Kidney epithelial cell (primary cell): ENCODE results near the gene BRF1. TPM values are rescaled to one million over a fixed set of nuclear protein-coding genes. Genes with fewer than 3 reads are reported as not detected.

Experiments used
- DNase-seq: peaks from one replicate; pipeline ENCODE4 v3.0.0-alpha.2; 2010; ENCODE audit warnings: low read depth
- H3K27me3 ChIP-seq: 2 replicates; pipeline ENCODE4 v1.6.0; 2011; ENCODE audit warnings: low read length; ENCODE audit not compliant: control insufficient read depth, insufficient read depth
- H3K36me3 ChIP-seq: 2 replicates; pipeline ENCODE4 v1.5.1; 2011; ENCODE audit warnings: low read length; ENCODE audit not compliant: control insufficient read depth, insufficient read depth
- H3K4me3 ChIP-seq: 2 replicates; pipeline ENCODE4 v1.5.1; 2011; ENCODE audit warnings: low read depth, mild to moderate bottlenecking, control low read depth, low read length
- CTCF ChIP-seq: IDR thresholded peaks from 2 replicates; pipeline ENCODE4 v1.5.1; 2011; ENCODE audit warnings: mild to moderate bottlenecking, moderate library complexity, low read length, control low read depth, inconsistent platforms; ENCODE audit not compliant: insufficient read depth, poor library complexity, severe bottlenecking
- total RNA-seq: library from RNA; depleted of rRNA; stranded (reverse); fragments of >200 nt; gene quantifications from 2 replicates; pipeline ENCODE4 v1.2.3, GENCODE V29; 2015

BRF1 gene
- total RNA-seq, 1 donor from 2014 or later, result 48.4 TPM

GRCh38 chr14:105325716-105326567, 25.1 kb upstream of the BRF1 start:
- no peaks in the 10 kb centered on the region for H3K36me3 ChIP-seq
- no peak overlapping the region for H3K4me3 ChIP-seq
- no peak for TF ChIP-seq CTCF
- no peaks in the 10 kb centered on the region for H3K27me3 ChIP-seq
- no peak for DNase-seq

GRCh38 chr14:105325303-105325702, 24.5 kb upstream of the BRF1 start:
- no peak for DNase-seq
- no peak for TF ChIP-seq CTCF
- H3K36me3 ChIP-seq, result no peaks in the 10 kb centered on the region
- H3K4me3 ChIP-seq, result no peak overlapping the region
- H3K27me3 ChIP-seq, result no peaks in the 10 kb centered on the region

GRCh38 chr14:105324871-105325270, 24.1 kb upstream of the BRF1 start:
- TF ChIP-seq CTCF, result no peak
- H3K36me3 ChIP-seq, result no peaks in the 10 kb centered on the region
- DNase-seq, result no peak
- no peak overlapping the region for H3K4me3 ChIP-seq
- no peaks in the 10 kb centered on the region for H3K27me3 ChIP-seq

GRCh38 chr14:105324080-105324778, 23.4 kb upstream of the BRF1 start:
- Histone ChIP-seq H3K27me3 (no peaks in the 10 kb centered on the region), H3K4me3 (no peak overlapping the region), H3K36me3 (no peaks in the 10 kb centered on the region)
- no peak for DNase-seq
- no peak for TF ChIP-seq CTCF

- no peaks in the 10 kb centered on the region for H3K36me3 ChIP-seq
- no peak overlapping the region for H3K4me3 ChIP-seq
- no peak for TF ChIP-seq CTCF
- DNase-seq, result no peak
- H3K27me3 ChIP-seq, result no peaks in the 10 kb centered on the region
Observed at GRCh38 chr14:105323663-105324062, 22.9 kb upstream of the BRF1 start.
